HepG2 (cell line): ENCODE data around the gene FKBP10. TPM values are rescaled to one million over a fixed set of nuclear protein-coding genes. Genes with fewer than 3 reads are reported as not detected.

Source experiments
- AHR ChIP-seq: IDR thresholded peaks from 2 replicates; pipeline ENCODE4 v1.6.1; 2018; ENCODE audit warnings: missing genetic modification reagents, missing compliant biosample characterization
- ATF7-NPFF ChIP-seq: sonication (generic); formaldehyde crosslinking; IDR thresholded peaks from 2 replicates; pipeline ENCODE4 v1.8.1; 2023; ENCODE audit warnings: mild to moderate bottlenecking, low read depth, missing genetic modification reagents, moderate library complexity
- BRF2 ChIP-seq: sonication (generic); formaldehyde crosslinking; IDR thresholded peaks from 2 replicates; pipeline ENCODE4 v1.8.1; 2022; ENCODE audit warnings: mild to moderate bottlenecking, missing genetic modification reagents
- DNMT1 ChIP-seq: sonication (generic); formaldehyde crosslinking; IDR thresholded peaks from 2 replicates; pipeline ENCODE4 v1.5.1; 2020; ENCODE audit warnings: mild to moderate bottlenecking, missing genetic modification reagents
- DRAP1 ChIP-seq: IDR thresholded peaks from 2 replicates; pipeline ENCODE4 v1.6.1; 2016; ENCODE audit warnings: missing genetic modification reagents, missing compliant biosample characterization
- FOSL2 ChIP-seq: sonication (generic); formaldehyde crosslinking; IDR thresholded peaks from 2 replicates; pipeline ENCODE4 v1.4.0; 2020; ENCODE audit warnings: missing genetic modification reagents
- FOXJ3 ChIP-seq: sonication (generic); formaldehyde crosslinking; IDR thresholded peaks from 2 replicates; pipeline ENCODE4 v1.4.0; 2020; ENCODE audit warnings: missing genetic modification reagents, mild to moderate bottlenecking, borderline replicate concordance
- JUN ChIP-seq: sonication (generic); formaldehyde crosslinking; IDR thresholded peaks from 2 replicates; pipeline ENCODE4 v1.4.0; 2020; ENCODE audit warnings: mild to moderate bottlenecking, missing genetic modification reagents
- KLF15 ChIP-seq: sonication (generic); formaldehyde crosslinking; IDR thresholded peaks from 2 replicates; pipeline ENCODE4 v1.8.1; 2023; ENCODE audit warnings: borderline replicate concordance, mild to moderate bottlenecking, inconsistent platforms, missing genetic modification reagents, mixed read lengths
- MEIS1 ChIP-seq: sonication (generic); formaldehyde crosslinking; IDR thresholded peaks from 2 replicates; pipeline ENCODE4 v1.9.0; 2021; ENCODE audit warnings: mild to moderate bottlenecking, missing genetic modification reagents, moderate library complexity, borderline replicate concordance
- MTA1 ChIP-seq: sonication (generic); formaldehyde crosslinking; IDR thresholded peaks from 2 replicates; pipeline ENCODE4 v1.4.0; 2020; ENCODE audit warnings: missing genetic modification reagents, mild to moderate bottlenecking, borderline replicate concordance
- NKX3-1 ChIP-seq: sonication (generic); formaldehyde crosslinking; IDR thresholded peaks from 2 replicates; pipeline ENCODE4 v1.5.0; 2020; ENCODE audit warnings: missing genetic modification reagents
- PBX2 ChIP-seq: IDR thresholded peaks from 2 replicates; pipeline ENCODE4 v1.6.1; 2016; ENCODE audit warnings: control low read depth
- TEAD2 ChIP-seq: sonication (generic); formaldehyde crosslinking; IDR thresholded peaks from 2 replicates; pipeline ENCODE4 v1.9.0; 2021; ENCODE audit warnings: missing genetic modification reagents
- ZFY ChIP-seq: sonication (generic); formaldehyde crosslinking; IDR thresholded peaks from 2 replicates; pipeline ENCODE4 v1.4.0; 2020; ENCODE audit warnings: missing genetic modification reagents
- ZNF430 ChIP-seq: sonication (generic); formaldehyde crosslinking; IDR thresholded peaks from 2 replicates; pipeline ENCODE4 v1.9.0; 2021; ENCODE audit warnings: mild to moderate bottlenecking, missing genetic modification reagents
- ZNF766 ChIP-seq: sonication (generic); formaldehyde crosslinking; IDR thresholded peaks from 2 replicates; pipeline ENCODE4 v1.5.0; 2020; ENCODE audit warnings: missing genetic modification reagents, borderline replicate concordance
- polyA plus RNA-seq, 8 experiments: library from polyadenylated mRNA; depleted of rRNA in 3 of 8; stranded (reverse) in 7 of 8; unstranded in 1 of 8; fragments of >200 nt; fragmentation: Illumina TruSeq in 4 of 8; extraction: Trizol in 4 of 8; gene quantifications; 2 replicates each; pipeline versions ENCODE4 v1.2.1 to v1.2.3, GENCODE V29; 2011 to 2016; ENCODE audit warnings: low read depth in 4 of 8, missing spikeins in 1 of 8, mixed read lengths in 1 of 8; ENCODE audit not compliant: insufficient read depth in 1 of 8
- total RNA-seq, 5 experiments: library from RNA; depleted of rRNA; stranded (reverse); fragments of >200 nt; fragmentation: Illumina TruSeq; extraction: Trizol; gene quantifications; 2 replicates each; pipeline ENCODE4 v1.2.3, GENCODE V29; 2016; ENCODE audit warnings: low read depth in 1 of 5
- TF ChIP-seq, protein P1 (sequence below): fragments of 450-650 bp; IDR thresholded peaks from 2 replicates; pipeline ENCODE4 v1.6.1; 2017
- TF ChIP-seq, protein P2 (sequence below): sonication (generic); formaldehyde crosslinking; IDR thresholded peaks from 2 replicates; pipeline ENCODE4 v1.5.1; 2020; ENCODE audit warnings: missing genetic modification reagents, mild to moderate bottlenecking, borderline replicate concordance
- TF ChIP-seq, protein P3 (sequence below): sonication (generic); formaldehyde crosslinking; IDR thresholded peaks from 2 replicates; pipeline ENCODE4 v1.4.0; 2020; ENCODE audit warnings: missing genetic modification reagents, borderline replicate concordance
- TF ChIP-seq, protein P4 (sequence below), 2 experiments: fragments of 450-650 bp in 1 of 2; sonication (generic) in 1 of 2; formaldehyde crosslinking; IDR thresholded peaks; 2 replicates each; pipeline versions ENCODE4 v1.5.0 to v1.8.0; 2020 to 2022; ENCODE audit warnings: mild to moderate bottlenecking in 1 of 2, missing genetic modification reagents in 1 of 2

Gene FKBP10
- total and polyA plus RNA-seq, 2 of the 13 experiments (the other 11 are each of a cell fraction or from before 2014, with no cell fraction given), result 149 to 573 TPM

- TF ChIP-seq FOSL2 (CRISPR knock-in tag) (0 out of 2 replicates have a peak, but pooled peaks have one; percentile 7), TEAD2 (CRISPR knock-in tag) (peak; percentile 8; the same call in 1 of the 2 replicates), AHR (CRISPR knock-in tag) (no peak; the same call in 1 of the 2 replicates), FOXJ3 (no peak), JUN (CRISPR knock-in tag) (0 out of 2 replicates have a peak, but pooled peaks have one; percentile 26), MTA1 (CRISPR knock-in tag) (peak; percentile 92), BRF2 (CRISPR knock-in tag) (peak; percentile 94), KLF15 (CRISPR knock-in tag) (peak; percentile 89; the same call in 1 of the 2 replicates), ZNF430 (CRISPR knock-in tag) (peak; percentile 78; the same call in 1 of the 2 replicates), DRAP1 (no peak; the same call in 1 of the 2 replicates), DNMT1 (CRISPR knock-in tag) (0 out of 2 replicates have a peak, but pooled peaks have one; percentile 31), MEIS1 (CRISPR knock-in tag) (peak; percentile 64; the same call in 1 of the 2 replicates), NKX3-1 (CRISPR knock-in tag) (peak; percentile 81), PBX2 (CRISPR knock-in tag) (peak; percentile 27; the same call in 1 of the 2 replicates), ATF7-NPFF (CRISPR knock-in tag) (peak; percentile 96; the same call in 1 of the 2 replicates), ZFY (CRISPR knock-in tag) (peak; percentile 98), ZNF766 (CRISPR knock-in tag) (peak; percentile 82; the same call in 1 of the 2 replicates)
- TF ChIP-seq, protein P1, sequence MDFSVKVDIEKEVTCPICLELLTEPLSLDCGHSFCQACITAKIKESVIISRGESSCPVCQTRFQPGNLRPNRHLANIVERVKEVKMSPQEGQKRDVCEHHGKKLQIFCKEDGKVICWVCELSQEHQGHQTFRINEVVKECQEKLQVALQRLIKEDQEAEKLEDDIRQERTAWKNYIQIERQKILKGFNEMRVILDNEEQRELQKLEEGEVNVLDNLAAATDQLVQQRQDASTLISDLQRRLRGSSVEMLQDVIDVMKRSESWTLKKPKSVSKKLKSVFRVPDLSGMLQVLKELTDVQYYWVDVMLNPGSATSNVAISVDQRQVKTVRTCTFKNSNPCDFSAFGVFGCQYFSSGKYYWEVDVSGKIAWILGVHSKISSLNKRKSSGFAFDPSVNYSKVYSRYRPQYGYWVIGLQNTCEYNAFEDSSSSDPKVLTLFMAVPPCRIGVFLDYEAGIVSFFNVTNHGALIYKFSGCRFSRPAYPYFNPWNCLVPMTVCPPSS, result no peak
- TF ChIP-seq, protein P2, sequence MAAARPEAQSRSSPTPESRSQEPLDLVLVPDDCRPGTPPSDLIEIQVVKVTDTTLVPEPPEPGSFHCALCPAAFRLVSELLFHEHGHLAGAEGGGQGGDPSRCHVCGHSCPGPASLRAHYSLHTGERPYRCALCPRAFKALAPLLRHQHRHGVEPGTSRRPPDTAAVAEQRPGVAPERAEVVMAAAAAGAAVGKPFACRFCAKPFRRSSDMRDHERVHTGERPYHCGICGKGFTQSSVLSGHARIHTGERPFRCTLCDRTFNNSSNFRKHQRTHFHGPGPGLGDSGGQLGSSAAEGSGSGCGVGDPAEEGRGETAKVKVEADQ (CRISPR knock-in tag), result peak; percentile 96
- TF ChIP-seq, protein P3, sequence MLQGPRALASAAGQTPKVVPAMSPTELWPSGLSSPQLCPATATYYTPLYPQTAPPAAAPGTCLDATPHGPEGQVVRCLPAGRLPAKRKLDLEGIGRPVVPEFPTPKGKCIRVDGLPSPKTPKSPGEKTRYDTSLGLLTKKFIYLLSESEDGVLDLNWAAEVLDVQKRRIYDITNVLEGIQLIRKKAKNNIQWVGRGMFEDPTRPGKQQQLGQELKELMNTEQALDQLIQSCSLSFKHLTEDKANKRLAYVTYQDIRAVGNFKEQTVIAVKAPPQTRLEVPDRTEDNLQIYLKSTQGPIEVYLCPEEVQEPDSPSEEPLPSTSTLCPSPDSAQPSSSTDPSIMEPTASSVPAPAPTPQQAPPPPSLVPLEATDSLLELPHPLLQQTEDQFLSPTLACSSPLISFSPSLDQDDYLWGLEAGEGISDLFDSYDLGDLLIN, result peak; percentile 57; the same call in 1 of the 2 replicates
- TF ChIP-seq, protein P4, sequence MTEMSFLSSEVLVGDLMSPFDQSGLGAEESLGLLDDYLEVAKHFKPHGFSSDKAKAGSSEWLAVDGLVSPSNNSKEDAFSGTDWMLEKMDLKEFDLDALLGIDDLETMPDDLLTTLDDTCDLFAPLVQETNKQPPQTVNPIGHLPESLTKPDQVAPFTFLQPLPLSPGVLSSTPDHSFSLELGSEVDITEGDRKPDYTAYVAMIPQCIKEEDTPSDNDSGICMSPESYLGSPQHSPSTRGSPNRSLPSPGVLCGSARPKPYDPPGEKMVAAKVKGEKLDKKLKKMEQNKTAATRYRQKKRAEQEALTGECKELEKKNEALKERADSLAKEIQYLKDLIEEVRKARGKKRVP (CRISPR knock-in tag; IDR thresholded peaks at IDR 0.05), result peak in 1 of 2 experiments; percentile 67; a peak in 2 of 4 replicates
These were observed 1.0 kb upstream of the FKBP10 start, which contains the start of gene P3H4 (continued) for GRCh38 chr17:41811549-41812380.
